ENCODE data around the gene NAALADL2.
"Not testable (repeated sequence)": the region's sequence is repeated elsewhere in the genome, so short reads cannot be mapped to it uniquely, and the experiment has no call there.

NAALADL2 gene

DNA sequence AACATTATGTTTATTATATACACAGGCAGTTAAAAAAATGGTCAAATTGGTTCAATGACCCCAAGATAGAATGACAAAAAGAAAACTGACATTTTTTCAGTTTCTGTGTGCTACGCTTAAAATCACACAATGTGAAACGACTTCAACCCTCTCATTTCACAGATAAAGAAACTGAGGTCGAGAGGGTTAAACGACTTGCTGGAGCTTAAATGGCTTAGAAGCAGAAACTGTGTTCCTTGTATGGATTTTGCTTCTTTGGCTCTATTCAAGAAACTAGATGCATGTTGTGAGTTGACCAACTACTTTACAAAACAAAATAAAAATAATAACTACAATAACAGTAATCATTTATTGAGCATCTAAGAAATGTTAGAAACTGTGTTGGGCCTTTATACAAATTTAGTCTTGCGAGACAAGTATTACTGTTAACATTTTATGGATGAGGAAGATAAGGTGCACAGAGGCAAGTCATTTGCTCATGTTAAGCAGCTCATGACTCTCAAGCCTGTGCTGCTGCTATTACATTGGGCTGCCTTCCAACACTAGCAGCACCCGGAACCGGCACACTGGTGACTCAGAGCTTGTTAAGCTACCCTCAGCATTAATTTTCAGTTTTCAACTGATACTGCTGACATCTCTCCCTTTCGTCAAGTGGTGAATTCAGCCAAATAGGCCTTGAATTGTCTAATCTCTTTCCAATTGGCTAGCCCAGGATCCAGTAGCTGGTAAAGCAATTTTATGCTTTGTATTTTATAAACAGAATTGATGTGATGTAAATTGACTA is 487.6 kb downstream of the NAALADL2 start:
- in situ Hi-C loops (cut with HindIII; ENCODE audit: low sequenced_read_pairs), result no loop called here
- no peak overlapping the region for H3K4me3 ChIP-seq (ENCODE audit: low read depth, low read length)
- DNase-seq (ENCODE audit: low read depth), result peak; percentile 84
- TF ChIP-seq, protein P1, sequence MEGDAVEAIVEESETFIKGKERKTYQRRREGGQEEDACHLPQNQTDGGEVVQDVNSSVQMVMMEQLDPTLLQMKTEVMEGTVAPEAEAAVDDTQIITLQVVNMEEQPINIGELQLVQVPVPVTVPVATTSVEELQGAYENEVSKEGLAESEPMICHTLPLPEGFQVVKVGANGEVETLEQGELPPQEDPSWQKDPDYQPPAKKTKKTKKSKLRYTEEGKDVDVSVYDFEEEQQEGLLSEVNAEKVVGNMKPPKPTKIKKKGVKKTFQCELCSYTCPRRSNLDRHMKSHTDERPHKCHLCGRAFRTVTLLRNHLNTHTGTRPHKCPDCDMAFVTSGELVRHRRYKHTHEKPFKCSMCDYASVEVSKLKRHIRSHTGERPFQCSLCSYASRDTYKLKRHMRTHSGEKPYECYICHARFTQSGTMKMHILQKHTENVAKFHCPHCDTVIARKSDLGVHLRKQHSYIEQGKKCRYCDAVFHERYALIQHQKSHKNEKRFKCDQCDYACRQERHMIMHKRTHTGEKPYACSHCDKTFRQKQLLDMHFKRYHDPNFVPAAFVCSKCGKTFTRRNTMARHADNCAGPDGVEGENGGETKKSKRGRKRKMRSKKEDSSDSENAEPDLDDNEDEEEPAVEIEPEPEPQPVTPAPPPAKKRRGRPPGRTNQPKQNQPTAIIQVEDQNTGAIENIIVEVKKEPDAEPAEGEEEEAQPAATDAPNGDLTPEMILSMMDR (IDR thresholded peaks at IDR 0.05; ENCODE audit: low read depth, low read length, missing control alignments), result no peak

DNA sequence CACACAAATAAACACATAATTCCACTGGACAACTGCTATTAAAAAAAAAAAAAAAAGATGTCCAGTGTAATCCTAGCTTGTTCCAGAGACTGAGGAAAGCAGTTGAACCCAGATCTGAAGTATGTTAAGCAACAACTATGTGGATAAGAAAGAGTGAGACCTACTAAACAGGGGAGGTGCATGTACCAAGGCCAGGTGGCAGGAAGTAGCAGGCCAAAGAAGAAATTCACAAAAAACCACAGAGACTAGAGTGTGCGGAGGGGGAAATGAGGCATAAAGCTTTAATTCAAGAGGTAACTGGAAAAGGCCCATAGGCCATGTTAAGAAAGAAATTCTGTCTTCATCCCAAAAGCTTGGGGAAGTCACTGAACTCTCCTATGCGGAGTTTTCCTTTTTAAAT is 490.0 kb downstream of the NAALADL2 start:
- no peak for DNase-seq (ENCODE audit: low read depth)
- in situ Hi-C loops (cut with HindIII; ENCODE audit: low sequenced_read_pairs), result no loop called here
- H3K4me3 ChIP-seq (ENCODE audit: low read depth, low read length), result no peak overlapping the region
- TF ChIP-seq, protein P1 (IDR thresholded peaks at IDR 0.05; ENCODE audit: low read depth, low read length, missing control alignments), result no peak

DNA sequence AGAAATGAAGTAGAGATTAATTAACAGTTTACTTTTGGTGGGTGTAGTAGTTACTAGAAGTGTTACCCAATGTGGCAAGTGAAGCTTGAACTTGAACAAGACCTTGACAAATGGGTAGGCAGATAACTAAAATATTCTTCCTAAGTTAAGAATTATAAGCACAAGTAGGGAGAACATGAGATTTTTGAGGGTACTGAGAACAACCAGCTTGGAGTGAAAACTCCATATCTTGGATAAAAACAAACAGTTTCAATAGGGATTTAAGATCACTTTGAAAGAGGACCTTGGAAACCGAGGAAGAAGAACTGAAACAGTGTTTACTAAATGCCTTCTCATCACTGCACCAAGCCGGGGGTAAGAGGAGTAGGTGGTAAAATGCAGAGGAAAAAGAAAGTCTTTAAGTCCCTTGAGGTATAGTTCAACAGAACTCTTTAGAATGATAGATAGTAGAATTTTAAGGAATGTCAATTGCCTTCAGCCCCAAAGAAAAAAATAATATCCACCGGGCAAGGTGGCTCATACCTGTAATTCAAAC is 496.7 kb downstream of the NAALADL2 start:
- in situ Hi-C loops (cut with HindIII; ENCODE audit: low sequenced_read_pairs), result no loop called here
- no peak for DNase-seq (ENCODE audit: low read depth)
- TF ChIP-seq, protein P1 (IDR thresholded peaks at IDR 0.05; ENCODE audit: low read depth, low read length, missing control alignments), result no peak
- no peak overlapping the region for H3K4me3 ChIP-seq (ENCODE audit: low read depth, low read length)

DNA sequence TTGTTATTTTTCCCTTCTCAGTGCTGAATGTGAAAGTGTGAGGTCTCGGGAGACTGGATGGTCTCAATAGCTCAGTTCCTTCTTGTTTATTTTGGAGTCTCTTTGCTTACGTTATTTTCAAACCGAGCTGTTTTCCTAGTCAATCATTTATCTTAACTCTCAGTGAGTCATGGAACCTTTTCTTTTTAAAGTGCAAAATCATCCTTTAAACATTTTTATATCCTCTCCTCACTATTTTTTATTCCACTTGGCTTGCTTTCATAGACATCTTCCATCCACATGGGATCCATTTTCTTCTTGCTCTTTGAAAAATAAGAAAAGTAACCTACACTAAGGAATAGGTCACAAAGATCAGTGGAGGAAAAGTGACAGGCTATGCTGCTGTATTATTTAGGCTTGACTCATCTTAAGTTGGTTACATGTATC is 497.8 kb downstream of the NAALADL2 start:
- in situ Hi-C loops (cut with HindIII; ENCODE audit: low sequenced_read_pairs), result no loop called here
- no peak for DNase-seq (ENCODE audit: low read depth)
- no peak overlapping the region for H3K4me3 ChIP-seq (ENCODE audit: low read depth, low read length)
- TF ChIP-seq, protein P1 (IDR thresholded peaks at IDR 0.05; ENCODE audit: low read depth, low read length, missing control alignments), result no peak

DNA sequence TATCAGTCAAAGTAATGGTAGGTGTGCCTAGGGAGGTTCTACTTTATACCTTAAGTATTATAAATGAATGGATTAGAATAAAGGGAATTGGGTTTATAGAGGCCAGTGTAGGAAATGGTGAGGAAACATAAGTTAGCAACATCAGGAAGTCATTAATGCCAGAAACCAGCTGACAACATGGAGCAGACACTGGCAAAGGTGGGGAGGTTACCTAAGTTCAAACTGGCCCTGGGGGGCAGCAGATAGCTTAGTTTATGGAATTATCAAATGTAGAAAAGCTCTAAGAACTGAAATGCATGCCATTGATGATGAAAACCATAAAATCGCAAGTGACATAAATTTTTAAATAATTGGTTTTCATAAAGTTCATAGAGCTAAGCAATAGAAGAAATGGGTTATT is 498.6 kb downstream of the NAALADL2 start:
- TF ChIP-seq, protein P1 (IDR thresholded peaks at IDR 0.05; ENCODE audit: low read depth, low read length, missing control alignments), result no peak
- in situ Hi-C loops (cut with HindIII; ENCODE audit: low sequenced_read_pairs), result no loop called here
- H3K4me3 ChIP-seq (ENCODE audit: low read depth, low read length), result no peak overlapping the region
- DNase-seq (ENCODE audit: low read depth), result no peak

DNA sequence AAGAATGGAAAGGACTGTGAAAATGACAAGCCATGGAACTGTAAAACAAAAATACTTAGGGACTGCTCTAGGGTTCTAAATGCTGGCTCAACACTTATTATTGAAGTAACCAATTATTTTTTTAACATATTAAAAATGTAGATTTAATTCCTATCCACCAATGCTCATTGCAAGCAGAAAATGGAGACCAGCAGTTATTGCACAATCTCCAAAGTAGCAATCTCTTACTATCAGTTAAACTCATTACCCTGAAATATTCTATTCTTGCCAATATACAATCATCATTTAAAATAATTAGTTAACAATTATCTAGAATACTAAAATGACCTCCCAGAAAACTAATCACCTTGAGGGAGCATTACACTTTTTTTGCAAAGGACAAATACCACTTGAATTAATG is 499.8 kb downstream of the NAALADL2 start:
- H3K4me3 ChIP-seq (ENCODE audit: low read depth, low read length), result no peak overlapping the region
- no peak for DNase-seq (ENCODE audit: low read depth)
- in situ Hi-C loops (cut with HindIII; ENCODE audit: low sequenced_read_pairs), result no loop called here
- TF ChIP-seq, protein P1 (IDR thresholded peaks at IDR 0.05; ENCODE audit: low read depth, low read length, missing control alignments), result no peak

DNA sequence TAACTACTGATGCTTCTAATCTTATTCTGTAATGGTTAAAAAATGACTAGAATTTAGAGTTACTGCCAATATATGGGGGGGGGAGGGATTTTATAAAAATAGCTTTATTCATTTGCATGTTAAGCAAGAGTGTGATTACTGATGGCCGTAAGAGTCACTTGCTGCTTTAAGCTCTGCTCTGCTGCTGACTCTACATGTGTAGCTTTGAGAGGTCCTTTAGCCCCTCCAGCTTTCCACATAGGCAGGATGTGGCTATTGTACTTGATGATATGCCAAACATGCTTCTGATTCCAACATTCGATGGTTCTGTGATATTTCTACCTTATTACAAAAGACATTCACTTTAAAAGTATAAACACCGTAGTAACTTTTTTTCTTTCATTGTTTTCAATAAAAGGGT is 511.3 kb downstream of the NAALADL2 start:
- DNase-seq (ENCODE audit: low read depth), result peak; percentile 31
- H3K4me3 ChIP-seq (ENCODE audit: low read depth, low read length); in situ Hi-C loops (cut with HindIII; ENCODE audit: low sequenced_read_pairs): not testable (repeated sequence)

DNA sequence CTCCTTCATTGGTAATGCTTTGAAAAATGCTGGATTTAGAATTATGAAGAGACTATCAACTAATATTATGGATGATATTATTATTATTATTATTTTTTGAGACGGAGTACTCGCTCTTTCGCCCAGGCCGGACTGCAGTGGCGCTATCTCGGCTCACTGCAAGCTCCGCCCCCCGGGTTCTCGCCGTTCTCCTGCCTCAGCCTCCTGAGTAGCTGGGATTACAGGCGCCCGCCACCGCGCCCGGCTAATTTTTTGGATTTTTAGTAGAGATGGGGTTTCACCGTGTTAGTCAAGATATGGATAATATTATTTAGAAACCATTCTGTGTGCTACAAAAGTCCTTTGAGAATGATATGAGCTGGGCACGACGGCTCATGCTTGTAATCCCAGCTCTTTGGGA is 512.1 kb downstream of the NAALADL2 start:
- in situ Hi-C loops (cut with HindIII; ENCODE audit: low sequenced_read_pairs); DNase-seq (ENCODE audit: low read depth); H3K4me3 ChIP-seq (ENCODE audit: low read depth, low read length): not testable (repeated sequence)

Data from astrocyte of the cerebellum (primary cell).